HEK293 (cell line): ENCODE data around the gene ASIC4.

Experiments used
- CTCF ChIA-PET: fragments of 350-600 bp; formaldehyde crosslinking; extraction: SDS; loops from one replicate; lab custom pipeline; 2021; ENCODE audit warnings: antibody characterized with exemption; lab: Yijun Ruan, JAX
- POLR2A ChIA-PET: fragments of 300-600 bp; formaldehyde crosslinking; extraction: SDS; loops from one replicate; lab custom pipeline; 2020; ENCODE audit warnings: antibody characterized with exemption, inconsistent platforms; lab: Yijun Ruan, JAX
- H3K27ac ChIP-seq: fragments of 200-500 bp; sonication (Bioruptor generic); 2 replicates; pipeline ENCODE4 v1.5.1; 2014; ENCODE audit warnings: low read depth, low read length, control low read depth, inconsistent platforms; ENCODE audit errors: extremely low read depth
- H3K36me3 ChIP-seq, 2 experiments: fragments of 200-500 bp in 1 of 2; sonication (Bioruptor generic) in 1 of 2; 1 replicate in 1 of 2; 2 replicates in 1 of 2; pipeline ENCODE4 v1.5.1; 2014 to 2017; ENCODE audit warnings: inconsistent platforms in 2 of 2, low read length in 2 of 2; ENCODE audit not compliant: control insufficient read depth in 2 of 2, insufficient read depth in 1 of 2
- H3K4me1 ChIP-seq: fragments of 200-500 bp; sonication (Bioruptor generic); 2 replicates; pipeline ENCODE4 v1.5.1; 2014; ENCODE audit warnings: mild to moderate bottlenecking, low read length, inconsistent platforms; ENCODE audit not compliant: control insufficient read depth, insufficient read depth
- H3K4me3 ChIP-seq: 2 replicates; pipeline ENCODE4 v1.5.1; 2011; ENCODE audit warnings: low read depth, mild to moderate bottlenecking, control low read depth, low read length, moderate library complexity
- H3K9me3 ChIP-seq: fragments of 200-500 bp; sonication (Bioruptor generic); 2 replicates; pipeline ENCODE4 v1.5.1; 2014; ENCODE audit warnings: low read depth, low read length, inconsistent platforms; ENCODE audit not compliant: control insufficient read depth, insufficient read depth
- GLIS2 ChIP-seq: fragments of 450-650 bp; formaldehyde crosslinking; IDR thresholded peaks from 2 replicates; pipeline ENCODE4 v1.5.1; 2016; ENCODE audit warnings: missing biosample characterization, missing genetic modification characterization
- HOXC10 ChIP-seq: sonication (generic); formaldehyde crosslinking; IDR thresholded peaks from 2 replicates; pipeline ENCODE4 v1.8.1; 2023; ENCODE audit warnings: mild to moderate bottlenecking, missing genetic modification reagents
- OVOL3 ChIP-seq: fragments of 450-650 bp; formaldehyde crosslinking; IDR thresholded peaks from 2 replicates; pipeline ENCODE4 v1.5.1; 2016; ENCODE audit warnings: missing biosample characterization, missing genetic modification characterization
- REPIN1 ChIP-seq: fragments of 450-650 bp; formaldehyde crosslinking; IDR thresholded peaks from 2 replicates; pipeline ENCODE4 v1.5.1; 2017; ENCODE audit warnings: missing biosample characterization, missing genetic modification characterization, low read depth
- SCRT2 ChIP-seq: fragments of 450-650 bp; formaldehyde crosslinking; IDR thresholded peaks from 2 replicates; pipeline ENCODE4 v1.5.1; 2016; ENCODE audit warnings: missing biosample characterization, missing genetic modification characterization
- SP2 ChIP-seq: fragments of 450-650 bp; formaldehyde crosslinking; IDR thresholded peaks from 2 replicates; pipeline ENCODE4 v1.5.1; 2016; ENCODE audit warnings: missing biosample characterization, missing genetic modification characterization
- ZNF214 ChIP-seq: fragments of 450-650 bp; formaldehyde crosslinking; IDR thresholded peaks from 2 replicates; pipeline ENCODE4 v1.5.1; 2017; ENCODE audit warnings: missing biosample characterization, mild to moderate bottlenecking, missing genetic modification characterization, borderline replicate concordance
- ZNF560 ChIP-seq: fragments of 450-650 bp; formaldehyde crosslinking; IDR thresholded peaks from 2 replicates; pipeline ENCODE4 v1.5.1; 2017; ENCODE audit warnings: missing biosample characterization, missing genetic modification characterization, borderline replicate concordance
- ZNF610 ChIP-seq: fragments of 450-650 bp; formaldehyde crosslinking; IDR thresholded peaks from 2 replicates; pipeline ENCODE4 v1.5.1; 2016; ENCODE audit warnings: missing biosample characterization, missing genetic modification characterization, borderline replicate concordance
- ZNF621 ChIP-seq: fragments of 450-650 bp; formaldehyde crosslinking; IDR thresholded peaks from 2 replicates; pipeline ENCODE4 v1.5.1; 2017; ENCODE audit warnings: missing biosample characterization, missing genetic modification characterization
- ZNF747 ChIP-seq: fragments of 450-650 bp; formaldehyde crosslinking; IDR thresholded peaks from 2 replicates; pipeline ENCODE4 v1.5.1; 2016; ENCODE audit warnings: missing biosample characterization, missing genetic modification characterization
- TF ChIP-seq, protein P1 (sequence below): fragments of 450-650 bp; formaldehyde crosslinking; conservative IDR thresholded peaks from 2 replicates; pipeline ENCODE4 v1.5.1; 2016; ENCODE audit warnings: low read depth, missing biosample characterization, missing genetic modification characterization
- TF ChIP-seq, protein P2 (sequence below): fragments of 450-650 bp; formaldehyde crosslinking; IDR thresholded peaks from 2 replicates; pipeline ENCODE4 v1.5.1; 2017; ENCODE audit warnings: missing biosample characterization, missing genetic modification characterization

ASIC4 gene

DNA sequence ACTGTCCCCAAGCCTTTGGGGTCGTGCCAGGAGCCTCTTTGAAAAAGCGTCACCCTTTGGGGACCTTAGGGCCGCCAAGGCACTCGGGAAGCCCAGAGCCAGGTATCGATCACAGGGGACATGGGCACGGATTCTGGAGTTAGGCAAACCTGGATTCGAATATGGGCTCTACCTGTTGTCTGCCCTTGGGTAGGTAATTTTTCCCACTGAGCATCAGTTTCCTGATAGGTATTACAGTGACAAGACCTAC lies 38.8 kb downstream of the ASIC4 start:
- no peak overlapping the region for H3K4me3 ChIP-seq
- peaks cover 3% of the 10 kb centered on the region; the same call in 1 of the 2 replicates for H3K4me1 ChIP-seq
- CTCF ChIA-PET, result interaction anchor here (1.1 to 2.8 kb wide), 3 partner anchors 11 to 92 kb away, joined by 3 to 14 read pairs (median 3); no protein-coding TSS in a partner anchor
- peaks cover 0 to 24% of the 10 kb centered on the region in 2 experiments; a peak in 1 of 3 replicates for H3K36me3 ChIP-seq
- no peaks in the 10 kb centered on the region for H3K9me3 ChIP-seq
- TF ChIP-seq ZNF621 (tag by site-specific recombination) (no peak), SCRT2 (tag by site-specific recombination) (peak; percentile 39; the same call in 1 of the 2 replicates), HOXC10 (CRISPR knock-in tag) (0 out of 2 replicates have a peak, but pooled peaks have one; percentile 12)
- TF ChIP-seq, protein P1, sequence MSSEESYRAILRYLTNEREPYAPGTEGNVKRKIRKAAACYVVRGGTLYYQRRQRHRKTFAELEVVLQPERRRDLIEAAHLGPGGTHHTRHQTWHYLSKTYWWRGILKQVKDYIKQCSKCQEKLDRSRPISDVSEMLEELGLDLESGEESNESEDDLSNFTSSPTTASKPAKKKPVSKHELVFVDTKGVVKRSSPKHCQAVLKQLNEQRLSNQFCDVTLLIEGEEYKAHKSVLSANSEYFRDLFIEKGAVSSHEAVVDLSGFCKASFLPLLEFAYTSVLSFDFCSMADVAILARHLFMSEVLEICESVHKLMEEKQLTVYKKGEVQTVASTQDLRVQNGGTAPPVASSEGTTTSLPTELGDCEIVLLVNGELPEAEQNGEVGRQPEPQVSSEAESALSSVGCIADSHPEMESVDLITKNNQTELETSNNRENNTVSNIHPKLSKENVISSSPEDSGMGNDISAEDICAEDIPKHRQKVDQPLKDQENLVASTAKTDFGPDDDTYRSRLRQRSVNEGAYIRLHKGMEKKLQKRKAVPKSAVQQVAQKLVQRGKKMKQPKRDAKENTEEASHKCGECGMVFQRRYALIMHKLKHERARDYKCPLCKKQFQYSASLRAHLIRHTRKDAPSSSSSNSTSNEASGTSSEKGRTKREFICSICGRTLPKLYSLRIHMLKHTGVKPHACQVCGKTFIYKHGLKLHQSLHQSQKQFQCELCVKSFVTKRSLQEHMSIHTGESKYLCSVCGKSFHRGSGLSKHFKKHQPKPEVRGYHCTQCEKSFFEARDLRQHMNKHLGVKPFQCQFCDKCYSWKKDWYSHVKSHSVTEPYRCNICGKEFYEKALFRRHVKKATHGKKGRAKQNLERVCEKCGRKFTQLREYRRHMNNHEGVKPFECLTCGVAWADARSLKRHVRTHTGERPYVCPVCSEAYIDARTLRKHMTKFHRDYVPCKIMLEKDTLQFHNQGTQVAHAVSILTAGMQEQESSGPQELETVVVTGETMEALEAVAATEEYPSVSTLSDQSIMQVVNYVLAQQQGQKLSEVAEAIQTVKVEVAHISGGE (tag by site-specific recombination), result no peak
- TF ChIP-seq, all 188 proteins: peak for 2
- POLR2A ChIA-PET, result interaction anchor here (0.9 to 3.4 kb wide), 6 partner anchors 9 to 55 kb away, joined by 3 to 25 read pairs (median 6); partner anchors contain the start of genes CHPF, GMPPA, OBSL1 and TMEM198
- no peak overlapping the region for H3K27ac ChIP-seq

DNA sequence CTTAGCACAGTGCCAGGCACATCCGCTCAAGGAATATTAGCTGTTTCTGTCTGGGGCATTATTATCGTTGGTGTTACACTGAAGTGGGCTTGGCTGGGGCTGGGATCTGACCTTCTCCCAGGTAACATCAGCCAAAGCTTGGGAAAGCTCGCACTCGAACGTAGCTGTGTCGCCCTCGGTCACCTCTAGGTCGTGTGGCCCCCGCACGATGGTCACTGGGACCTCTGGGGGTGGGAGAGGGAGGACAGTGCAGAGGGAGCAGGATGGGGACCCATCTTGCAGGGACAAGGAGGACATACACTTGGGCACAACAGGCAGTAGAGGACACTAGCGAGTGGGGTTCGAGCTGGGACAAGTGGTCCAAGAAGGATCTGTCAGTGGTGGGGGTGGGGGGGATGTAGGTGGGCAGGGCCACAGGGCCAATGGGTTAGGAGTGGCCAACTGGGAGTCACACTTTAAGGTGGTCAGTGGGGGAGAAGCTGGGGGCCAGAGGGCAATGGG lies 39.2 kb downstream of the ASIC4 start:
- H3K4me3 ChIP-seq, result no peak overlapping the region
- POLR2A ChIA-PET, result interaction anchor here (3.4 kb wide), 1 partner anchor 8 kb away, joined by 25 read pairs; no protein-coding TSS in a partner anchor
- H3K9me3 ChIP-seq, result no peaks in the 10 kb centered on the region
- H3K36me3 ChIP-seq, result peaks cover 0 to 28% of the 10 kb centered on the region in 2 experiments; a peak in 1 of 3 replicates
- peaks cover 3% of the 10 kb centered on the region; the same call in 1 of the 2 replicates for H3K4me1 ChIP-seq
- no peak overlapping the region for H3K27ac ChIP-seq
- CTCF ChIA-PET, result interaction anchor here (1.1 kb wide), 1 partner anchor 89 kb away, joined by 3 read pairs; no protein-coding TSS in a partner anchor
- TF ChIP-seq ZNF214 (tag by site-specific recombination), result no peak
- no peak for TF ChIP-seq ZNF610 (tag by site-specific recombination)
- no peak for TF ChIP-seq ZNF747
- TF ChIP-seq ZNF560, result no peak
- no peak for TF ChIP-seq SP2 (tag by site-specific recombination)
- TF ChIP-seq, protein P2, sequence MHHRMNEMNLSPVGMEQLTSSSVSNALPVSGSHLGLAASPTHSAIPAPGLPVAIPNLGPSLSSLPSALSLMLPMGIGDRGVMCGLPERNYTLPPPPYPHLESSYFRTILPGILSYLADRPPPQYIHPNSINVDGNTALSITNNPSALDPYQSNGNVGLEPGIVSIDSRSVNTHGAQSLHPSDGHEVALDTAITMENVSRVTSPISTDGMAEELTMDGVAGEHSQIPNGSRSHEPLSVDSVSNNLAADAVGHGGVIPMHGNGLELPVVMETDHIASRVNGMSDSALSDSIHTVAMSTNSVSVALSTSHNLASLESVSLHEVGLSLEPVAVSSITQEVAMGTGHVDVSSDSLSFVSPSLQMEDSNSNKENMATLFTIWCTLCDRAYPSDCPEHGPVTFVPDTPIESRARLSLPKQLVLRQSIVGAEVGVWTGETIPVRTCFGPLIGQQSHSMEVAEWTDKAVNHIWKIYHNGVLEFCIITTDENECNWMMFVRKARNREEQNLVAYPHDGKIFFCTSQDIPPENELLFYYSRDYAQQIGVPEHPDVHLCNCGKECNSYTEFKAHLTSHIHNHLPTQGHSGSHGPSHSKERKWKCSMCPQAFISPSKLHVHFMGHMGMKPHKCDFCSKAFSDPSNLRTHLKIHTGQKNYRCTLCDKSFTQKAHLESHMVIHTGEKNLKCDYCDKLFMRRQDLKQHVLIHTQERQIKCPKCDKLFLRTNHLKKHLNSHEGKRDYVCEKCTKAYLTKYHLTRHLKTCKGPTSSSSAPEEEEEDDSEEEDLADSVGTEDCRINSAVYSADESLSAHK, result no peak

DNA sequence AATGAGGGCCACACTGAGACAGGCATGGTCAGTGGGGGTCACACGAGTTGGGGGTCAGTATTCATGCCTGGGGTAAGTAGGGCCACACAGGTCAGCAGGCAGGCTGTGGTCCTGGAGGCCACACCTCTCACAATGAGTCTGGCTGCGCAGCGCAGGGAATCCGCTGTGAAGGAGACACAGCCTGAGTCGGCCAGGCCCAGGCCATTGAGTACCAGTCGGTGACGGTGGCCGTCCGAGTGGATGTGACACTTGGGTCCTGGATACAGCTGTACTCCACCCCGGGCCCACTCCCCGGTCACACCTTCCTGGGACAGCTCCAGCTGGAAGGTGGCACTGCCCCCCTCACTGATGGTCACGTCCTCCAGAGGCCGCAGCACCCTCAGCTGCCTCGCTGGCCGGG lies 40.1 kb downstream of the ASIC4 start:
- Histone ChIP-seq H3K9me3 (no peaks in the 10 kb centered on the region), H3K36me3 (peaks cover 0 to 36% of the 10 kb centered on the region in 2 experiments; a peak in 1 of 3 replicates), H3K4me3 (no peak overlapping the region), H3K27ac (no peak overlapping the region), H3K4me1 (peaks cover 3% of the 10 kb centered on the region; the same call in 1 of the 2 replicates)
- TF ChIP-seq GLIS2 (tag by site-specific recombination), result 0 out of 2 replicates have a peak, but pooled peaks have one; percentile 20
- no peak for TF ChIP-seq REPIN1 (tag by site-specific recombination)
- no peak for TF ChIP-seq OVOL3 (tag by site-specific recombination)
- no peak for TF ChIP-seq ZNF747
- ChIA-PET POLR2A (interaction anchor here (0.7 to 1.1 kb wide), 2 partner anchors 13 to 43 kb away, joined by 3 read pairs; no protein-coding TSS in a partner anchor), CTCF (interaction anchor here (1.1 to 2.7 kb wide), 2 partner anchors 13 to 88 kb away, joined by 3 to 10 read pairs; no protein-coding TSS in a partner anchor)
